HEK293 (cell line): Measurements from ENCODE around the gene SIK3.
A peak's percentile ranks its signal among the peaks of the same experiment; 100 is the strongest.

Source experiments
- BCL11B ChIP-seq: fragments of 450-650 bp; formaldehyde crosslinking; IDR thresholded peaks from 2 replicates; pipeline ENCODE4 v1.5.1; 2016; ENCODE audit warnings: low read depth, missing biosample characterization, missing genetic modification characterization
- GFI1B ChIP-seq: fragments of 450-650 bp; formaldehyde crosslinking; IDR thresholded peaks from 2 replicates; pipeline ENCODE4 v1.5.1; 2016; ENCODE audit warnings: missing biosample characterization, missing genetic modification characterization
- HOXC10 ChIP-seq: sonication (generic); formaldehyde crosslinking; IDR thresholded peaks from 2 replicates; pipeline ENCODE4 v1.8.1; 2023; ENCODE audit warnings: mild to moderate bottlenecking, missing genetic modification reagents
- KLF16 ChIP-seq: fragments of 450-650 bp; formaldehyde crosslinking; IDR thresholded peaks from 2 replicates; pipeline ENCODE4 v1.5.1; 2017; ENCODE audit warnings: missing biosample characterization, missing genetic modification characterization
- PRDM6 ChIP-seq: fragments of 450-650 bp; formaldehyde crosslinking; IDR thresholded peaks from 2 replicates; pipeline ENCODE4 v1.5.1; 2017; ENCODE audit warnings: missing biosample characterization, missing genetic modification characterization
- REPIN1 ChIP-seq: fragments of 450-650 bp; formaldehyde crosslinking; IDR thresholded peaks from 2 replicates; pipeline ENCODE4 v1.5.1; 2017; ENCODE audit warnings: missing biosample characterization, missing genetic modification characterization, low read depth
- SALL2 ChIP-seq: fragments of 450-650 bp; formaldehyde crosslinking; IDR thresholded peaks from 2 replicates; pipeline ENCODE4 v1.5.0; 2017; ENCODE audit warnings: missing biosample characterization, mild to moderate bottlenecking, missing genetic modification characterization, borderline replicate concordance
- SCRT2 ChIP-seq: fragments of 450-650 bp; formaldehyde crosslinking; IDR thresholded peaks from 2 replicates; pipeline ENCODE4 v1.5.1; 2016; ENCODE audit warnings: missing biosample characterization, missing genetic modification characterization
- SP2 ChIP-seq: fragments of 450-650 bp; formaldehyde crosslinking; IDR thresholded peaks from 2 replicates; pipeline ENCODE4 v1.5.1; 2016; ENCODE audit warnings: missing biosample characterization, missing genetic modification characterization
- SP7 ChIP-seq: fragments of 450-650 bp; formaldehyde crosslinking; IDR thresholded peaks from 2 replicates; pipeline ENCODE4 v1.5.1; 2016; ENCODE audit warnings: missing biosample characterization, missing genetic modification characterization
- WT1 ChIP-seq: fragments of 450-650 bp; formaldehyde crosslinking; IDR thresholded peaks from 2 replicates; pipeline ENCODE4 v1.5.1; 2016; ENCODE audit warnings: missing biosample characterization, missing genetic modification characterization
- YY1 ChIP-seq: fragments of 450-650 bp; formaldehyde crosslinking; IDR thresholded peaks from 2 replicates; pipeline ENCODE4 v1.5.1; 2018; ENCODE audit warnings: missing biosample characterization, missing genetic modification characterization
- ZBTB11 ChIP-seq: fragments of 450-650 bp; formaldehyde crosslinking; conservative IDR thresholded peaks from 2 replicates; pipeline ENCODE4 v1.5.1; 2016; ENCODE audit warnings: low read depth, missing biosample characterization, missing genetic modification characterization
- ZBTB44 ChIP-seq: fragments of 450-650 bp; IDR thresholded peaks from 2 replicates; pipeline ENCODE4 v1.5.1; 2018; ENCODE audit warnings: missing biosample characterization, mild to moderate bottlenecking, missing genetic modification characterization
- ZBTB48 ChIP-seq: fragments of 450-650 bp; formaldehyde crosslinking; IDR thresholded peaks from 2 replicates; pipeline ENCODE4 v1.5.1; 2016; ENCODE audit warnings: missing biosample characterization, missing genetic modification characterization
- ZNF114 ChIP-seq: fragments of 450-650 bp; formaldehyde crosslinking; IDR thresholded peaks from 2 replicates; pipeline ENCODE4 v1.5.0; 2017; ENCODE audit warnings: missing biosample characterization, missing genetic modification characterization
- ZNF157 ChIP-seq: fragments of 450-650 bp; formaldehyde crosslinking; IDR thresholded peaks from 2 replicates; pipeline ENCODE4 v1.5.1; 2016; ENCODE audit warnings: missing biosample characterization, missing genetic modification characterization
- ZNF214 ChIP-seq: fragments of 450-650 bp; formaldehyde crosslinking; IDR thresholded peaks from 2 replicates; pipeline ENCODE4 v1.5.1; 2017; ENCODE audit warnings: missing biosample characterization, mild to moderate bottlenecking, missing genetic modification characterization, borderline replicate concordance
- ZNF248 ChIP-seq: fragments of 450-650 bp; formaldehyde crosslinking; IDR thresholded peaks from 2 replicates; pipeline ENCODE4 v1.5.1; 2017; ENCODE audit warnings: missing biosample characterization, missing genetic modification characterization
- ZNF366 ChIP-seq: fragments of 450-650 bp; formaldehyde crosslinking; conservative IDR thresholded peaks from 2 replicates; pipeline ENCODE4 v1.5.1; 2016; ENCODE audit warnings: missing biosample characterization, missing genetic modification characterization
- ZNF514 ChIP-seq: fragments of 450-650 bp; formaldehyde crosslinking; IDR thresholded peaks from 2 replicates; pipeline ENCODE4 v1.5.1; 2016; ENCODE audit warnings: missing biosample characterization, missing genetic modification characterization
- ZNF544 ChIP-seq: fragments of 450-650 bp; formaldehyde crosslinking; IDR thresholded peaks from 2 replicates; pipeline ENCODE4 v1.5.0; 2017; ENCODE audit warnings: missing biosample characterization, missing genetic modification characterization
- ZNF549 ChIP-seq: fragments of 450-650 bp; IDR thresholded peaks from 2 replicates; pipeline ENCODE4 v1.5.1; 2018; ENCODE audit warnings: missing biosample characterization, missing genetic modification characterization, mild to moderate bottlenecking, inconsistent platforms, moderate library complexity
- ZNF558 ChIP-seq: fragments of 450-650 bp; formaldehyde crosslinking; IDR thresholded peaks from 2 replicates; pipeline ENCODE4 v1.5.1; 2016; ENCODE audit warnings: missing biosample characterization, missing genetic modification characterization
- ZNF596 ChIP-seq: fragments of 450-650 bp; IDR thresholded peaks from 2 replicates; pipeline ENCODE4 v1.5.0; 2018; ENCODE audit warnings: missing biosample characterization, mild to moderate bottlenecking, missing genetic modification characterization, moderate library complexity
- ZNF626 ChIP-seq: fragments of 450-650 bp; sonication (Bioruptor Pico); formaldehyde crosslinking; IDR thresholded peaks from 2 replicates; pipeline ENCODE4 v1.5.1; 2018; ENCODE audit warnings: missing biosample characterization, missing genetic modification characterization, inconsistent platforms
- ZNF660 ChIP-seq: fragments of 450-650 bp; IDR thresholded peaks from 2 replicates; pipeline ENCODE4 v1.5.1; 2018; ENCODE audit warnings: missing biosample characterization, mild to moderate bottlenecking, missing genetic modification characterization
- ZNF701 ChIP-seq: fragments of 450-650 bp; formaldehyde crosslinking; IDR thresholded peaks from 2 replicates; pipeline ENCODE4 v1.5.1; 2016; ENCODE audit warnings: missing biosample characterization, missing genetic modification characterization
- ZXDB ChIP-seq: fragments of 450-650 bp; formaldehyde crosslinking; IDR thresholded peaks from 2 replicates; pipeline ENCODE4 v1.5.1; 2016; ENCODE audit warnings: missing biosample characterization, missing genetic modification characterization
- TF ChIP-seq, protein P1 (sequence below): fragments of 450-650 bp; formaldehyde crosslinking; IDR thresholded peaks from 2 replicates; pipeline ENCODE4 v1.5.1; 2016; ENCODE audit warnings: missing biosample characterization, missing genetic modification characterization, low read depth
- TF ChIP-seq, protein P2 (sequence below): fragments of 450-650 bp; formaldehyde crosslinking; IDR thresholded peaks from 2 replicates; pipeline ENCODE4 v1.5.1; 2016; ENCODE audit warnings: missing biosample characterization, missing genetic modification characterization

Gene SIK3

DNA sequence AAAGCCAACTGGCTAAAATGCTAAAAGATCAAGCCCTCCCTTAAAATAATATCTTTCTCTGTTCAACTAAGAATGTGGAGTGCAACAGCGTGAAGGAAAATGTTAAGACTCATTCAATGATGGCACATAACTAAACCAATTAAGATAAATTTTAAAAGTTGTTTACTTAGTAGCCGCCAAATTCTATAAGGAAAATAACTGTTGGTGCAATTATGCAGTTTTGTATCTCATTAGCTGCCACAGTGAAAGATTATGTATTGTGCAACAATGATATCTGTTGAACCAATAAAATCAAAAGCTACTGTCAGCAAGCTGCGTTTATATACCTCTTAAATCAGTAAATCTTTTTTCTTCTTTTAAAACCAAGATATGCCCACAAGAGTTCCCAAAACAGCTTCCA is 55.5 kb downstream of the SIK3 start (continued):
- TF ChIP-seq KLF16 (tag by site-specific recombination) (peak; percentile 51; the same call in 1 of the 2 replicates), ZNF596 (tag by site-specific recombination) (0 out of 2 replicates have a peak, but pooled peaks have one; percentile 7), ZBTB44 (tag by site-specific recombination) (peak; percentile 79), GFI1B (0 out of 2 replicates have a peak, but pooled peaks have one; percentile 9), ZNF366 (tag by site-specific recombination) (peak; percentile 13; the same call in 1 of the 2 replicates), SP7 (tag by site-specific recombination) (no peak), SCRT2 (peak; percentile 76; the same call in 1 of the 2 replicates), SALL2 (tag by site-specific recombination) (no peak), ZNF626 (tag by site-specific recombination) (no peak), REPIN1 (tag by site-specific recombination) (no peak), ZNF544 (tag by site-specific recombination) (no peak), ZBTB11 (tag by site-specific recombination) (no peak), ZNF114 (tag by site-specific recombination) (no peak), PRDM6 (tag by site-specific recombination) (peak; percentile 93), ZNF157 (tag by site-specific recombination) (no peak), YY1 (no peak), ZNF558 (tag by site-specific recombination) (no peak), ZNF701 (tag by site-specific recombination) (no peak), ZNF214 (no peak), ZBTB48 (tag by site-specific recombination) (no peak), ZNF549 (tag by site-specific recombination) (no peak), ZNF660 (tag by site-specific recombination) (no peak), ZNF248 (no peak), ZXDB (tag by site-specific recombination) (0 out of 2 replicates have a peak, but pooled peaks have one; percentile 26), HOXC10 (CRISPR knock-in tag) (no peak), BCL11B (tag by site-specific recombination) (peak; percentile 55; the same call in 1 of the 2 replicates), ZNF514 (tag by site-specific recombination) (no peak), SP2 (no peak), WT1 (peak; percentile 67)
- TF ChIP-seq, protein P1, sequence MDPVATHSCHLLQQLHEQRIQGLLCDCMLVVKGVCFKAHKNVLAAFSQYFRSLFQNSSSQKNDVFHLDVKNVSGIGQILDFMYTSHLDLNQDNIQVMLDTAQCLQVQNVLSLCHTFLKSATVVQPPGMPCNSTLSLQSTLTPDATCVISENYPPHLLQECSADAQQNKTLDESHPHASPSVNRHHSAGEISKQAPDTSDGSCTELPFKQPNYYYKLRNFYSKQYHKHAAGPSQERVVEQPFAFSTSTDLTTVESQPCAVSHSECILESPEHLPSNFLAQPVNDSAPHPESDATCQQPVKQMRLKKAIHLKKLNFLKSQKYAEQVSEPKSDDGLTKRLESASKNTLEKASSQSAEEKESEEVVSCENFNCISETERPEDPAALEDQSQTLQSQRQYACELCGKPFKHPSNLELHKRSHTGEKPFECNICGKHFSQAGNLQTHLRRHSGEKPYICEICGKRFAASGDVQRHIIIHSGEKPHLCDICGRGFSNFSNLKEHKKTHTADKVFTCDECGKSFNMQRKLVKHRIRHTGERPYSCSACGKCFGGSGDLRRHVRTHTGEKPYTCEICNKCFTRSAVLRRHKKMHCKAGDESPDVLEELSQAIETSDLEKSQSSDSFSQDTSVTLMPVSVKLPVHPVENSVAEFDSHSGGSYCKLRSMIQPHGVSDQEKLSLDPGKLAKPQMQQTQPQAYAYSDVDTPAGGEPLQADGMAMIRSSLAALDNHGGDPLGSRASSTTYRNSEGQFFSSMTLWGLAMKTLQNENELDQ (tag by site-specific recombination): no peak
- TF ChIP-seq, protein P2, sequence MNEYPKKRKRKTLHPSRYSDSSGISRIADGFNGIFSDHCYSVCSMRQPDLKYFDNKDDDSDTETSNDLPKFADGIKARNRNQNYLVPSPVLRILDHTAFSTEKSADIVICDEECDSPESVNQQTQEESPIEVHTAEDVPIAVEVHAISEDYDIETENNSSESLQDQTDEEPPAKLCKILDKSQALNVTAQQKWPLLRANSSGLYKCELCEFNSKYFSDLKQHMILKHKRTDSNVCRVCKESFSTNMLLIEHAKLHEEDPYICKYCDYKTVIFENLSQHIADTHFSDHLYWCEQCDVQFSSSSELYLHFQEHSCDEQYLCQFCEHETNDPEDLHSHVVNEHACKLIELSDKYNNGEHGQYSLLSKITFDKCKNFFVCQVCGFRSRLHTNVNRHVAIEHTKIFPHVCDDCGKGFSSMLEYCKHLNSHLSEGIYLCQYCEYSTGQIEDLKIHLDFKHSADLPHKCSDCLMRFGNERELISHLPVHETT (tag by site-specific recombination): no peak
